GM19372 (cell line): Measurements from ENCODE around the gene MGME1.
"Not testable (repeated sequence)": the region's sequence is repeated elsewhere in the genome, so short reads cannot be mapped to it uniquely, and the experiment has no call there.

ENCODE experiments used
- ATAC-seq: cut with Tn5 transposase; IDR thresholded peaks from one replicate; pipeline ENCODE4 v1.9.1; 2021; ENCODE audit warnings: mild to moderate bottlenecking, low read depth, moderate library complexity; ENCODE audit not compliant: unreplicated experiment

The MGME1 gene

GRCh38 chr20:18012901-18013300 lies 44.1 kb downstream of the MGME1 start:
- no peak for ATAC-seq

- ATAC-seq: no peak
Observed at GRCh38 chr20:18014411-18014810, 45.6 kb downstream of the MGME1 start.

- ATAC-seq: no peak
Observed at GRCh38 chr20:18016772-18017171, 48.0 kb downstream of the MGME1 start.

- no peak for ATAC-seq
Observed at GRCh38 chr20:18018100-18018499, 49.3 kb downstream of the MGME1 start.

- no peak for ATAC-seq
Observed at GRCh38 chr20:18019068-18019467, 50.2 kb downstream of the MGME1 start.

GRCh38 chr20:18020931-18021330 lies 52.1 kb downstream of the MGME1 start:
- no peak for ATAC-seq

GRCh38 chr20:18024606-18025127 lies 55.8 kb downstream of the MGME1 start:
- ATAC-seq: no peak

GRCh38 chr20:18027011-18027410 lies 58.2 kb downstream of the MGME1 start:
- ATAC-seq: not testable (repeated sequence)

GRCh38 chr20:18030020-18030419 lies 61.2 kb downstream of the MGME1 start:
- ATAC-seq: no peak

GRCh38 chr20:18031050-18031449 lies 62.2 kb downstream of the MGME1 start:
- no peak for ATAC-seq

GRCh38 chr20:18031888-18032509 lies 63.2 kb downstream of the MGME1 start:
- ATAC-seq: no peak

GRCh38 chr20:18032977-18033892 lies 64.4 kb downstream of the MGME1 start:
- no peak for ATAC-seq

GRCh38 chr20:18034039-18034438 lies 65.2 kb downstream of the MGME1 start:
- ATAC-seq: no peak

GRCh38 chr20:18039063-18039462 lies 70.2 kb downstream of the MGME1 start:
- no peak for ATAC-seq
